Neural cell (in vitro differentiated cells): ENCODE data around the gene GGTLC1. TPM values are rescaled to one million over a fixed set of nuclear protein-coding genes. Genes with fewer than 3 reads are reported as not detected.

Experiments
- H2AFZ ChIP-seq: fragments of 200-600, 300-800 bp; sonication (generic), shearing (Covaris generic); 2 replicates; pipeline ENCODE4 v1.6.0; 2014; ENCODE audit warnings: low read depth, mild to moderate bottlenecking, antibody characterized with exemption, low read length, moderate library complexity
- H3F3A ChIP-seq: fragments of 200-600 bp; shearing (Covaris generic); 2 replicates; pipeline ENCODE4 v1.6.1; 2016; ENCODE audit warnings: mild to moderate bottlenecking, moderate library complexity, mixed read lengths, antibody characterized with exemption, low read length; ENCODE audit not compliant: insufficient read depth, poor library complexity, severe bottlenecking
- H3K27ac ChIP-seq: fragments of 200-600, 300-800 bp; sonication (generic), shearing (Covaris generic); 2 replicates; pipeline ENCODE4 v1.5.1; 2014; ENCODE audit warnings: mild to moderate bottlenecking, low read length, moderate library complexity
- H3K27me3 ChIP-seq: fragments of 300-800, 200-600 bp; sonication (generic), shearing (Covaris generic); 2 replicates; pipeline ENCODE4 v1.6.0; 2014; ENCODE audit warnings: mild to moderate bottlenecking, low read depth, low read length, moderate library complexity; ENCODE audit not compliant: insufficient read depth
- H3K36me3 ChIP-seq: fragments of 300-800, 200-600 bp; sonication (generic), shearing (Covaris generic); 2 replicates; pipeline ENCODE4 v1.5.1; 2014; ENCODE audit warnings: mild to moderate bottlenecking, antibody characterized with exemption, low read length, moderate library complexity; ENCODE audit not compliant: insufficient read depth
- H3K4me2 ChIP-seq: fragments of 300-800, 200-600 bp; sonication (generic), shearing (Covaris generic); 2 replicates; pipeline ENCODE4 v1.6.0; 2014; ENCODE audit warnings: mild to moderate bottlenecking, low read length
- H3K4me3 ChIP-seq: fragments of 300-800, 200-600 bp; sonication (generic), shearing (Covaris generic); 2 replicates; pipeline ENCODE4 v1.5.1; 2014; ENCODE audit warnings: mild to moderate bottlenecking, low read length, moderate library complexity
- H3K79me2 ChIP-seq: fragments of 200-600 bp; shearing (Covaris generic); replicated peaks from 2 replicates; pipeline ENCODE4 v1.6.0; 2014; ENCODE audit warnings: mild to moderate bottlenecking, low read length, moderate library complexity; ENCODE audit not compliant: insufficient read depth
- H3K9ac ChIP-seq: fragments of 300-800, 200-600 bp; sonication (generic), shearing (Covaris generic); 2 replicates; pipeline ENCODE4 v1.6.1; 2016; ENCODE audit warnings: mild to moderate bottlenecking, low read length, mixed read lengths
- H3K9me2 ChIP-seq: fragments of 200-600 bp; shearing (Covaris generic); 2 replicates; pipeline ENCODE4 v1.6.1; 2016; ENCODE audit warnings: mild to moderate bottlenecking, low read length, mixed read lengths; ENCODE audit not compliant: insufficient read depth
- H3K9me3 ChIP-seq: fragments of 200-600, 300-800 bp; sonication (generic), shearing (Covaris generic); 2 replicates; pipeline ENCODE4 v1.6.1; 2016; ENCODE audit warnings: mild to moderate bottlenecking, mixed run types, low read length, moderate library complexity, mixed read lengths
- H4K20me1 ChIP-seq: fragments of 200-600 bp; shearing (Covaris generic); 2 replicates; pipeline ENCODE4 v1.6.1; 2016; ENCODE audit warnings: mild to moderate bottlenecking, mixed run types; ENCODE audit not compliant: insufficient read depth
- CTCF ChIP-seq: fragments of 450-650 bp; IDR thresholded peaks from 2 replicates; pipeline ENCODE4 v1.5.1; 2014; ENCODE audit warnings: antibody characterized with exemption, mild to moderate bottlenecking, moderate library complexity; ENCODE audit not compliant: poor library complexity, severe bottlenecking
- EP300 ChIP-seq: fragments of 450-650 bp; conservative IDR thresholded peaks from 2 replicates; pipeline ENCODE4 v1.6.1; 2014; ENCODE audit warnings: antibody characterized with exemption, mild to moderate bottlenecking, moderate library complexity; ENCODE audit not compliant: poor library complexity, severe bottlenecking
- EZH2 ChIP-seq: fragments of 200-600, 300-800 bp; shearing (Covaris generic), sonication (generic); IDR thresholded peaks from 2 replicates; pipeline ENCODE4 v1.6.1; 2014; ENCODE audit warnings: antibody characterized with exemption, low read length, borderline replicate concordance, mild to moderate bottlenecking; ENCODE audit not compliant: insufficient read depth, poor library complexity, severe bottlenecking
- MXI1 ChIP-seq: fragments of 450-650 bp; conservative IDR thresholded peaks from 2 replicates; pipeline ENCODE4 v1.6.1; 2014; ENCODE audit warnings: antibody characterized with exemption, mild to moderate bottlenecking; ENCODE audit not compliant: poor library complexity, severe bottlenecking
- POLR2AphosphoS5 ChIP-seq: IDR thresholded peaks from 2 replicates; pipeline ENCODE4 v1.6.1; 2012
- RAD21 ChIP-seq: fragments of 450-650 bp; conservative IDR thresholded peaks from 2 replicates; pipeline ENCODE4 v1.6.1; 2014; ENCODE audit warnings: antibody characterized with exemption, mild to moderate bottlenecking, moderate library complexity
- REST ChIP-seq: IDR thresholded peaks from 2 replicates; pipeline ENCODE4 v1.6.1; 2012; ENCODE audit warnings: borderline replicate concordance
- SMC3 ChIP-seq: fragments of 450-650 bp; conservative IDR thresholded peaks from 2 replicates; pipeline ENCODE4 v1.6.1; 2014; ENCODE audit warnings: antibody characterized with exemption, mild to moderate bottlenecking, moderate library complexity; ENCODE audit not compliant: poor library complexity
- TAF1 ChIP-seq: IDR thresholded peaks from 2 replicates; pipeline ENCODE4 v1.6.1; 2012; ENCODE audit warnings: low read depth
- polyA plus RNA-seq: library from polyadenylated mRNA; depleted of rRNA; stranded (reverse); fragments of >200 nt; gene quantifications from 2 replicates; pipeline ENCODE4 v1.2.3, GENCODE V29; 2014

Gene GGTLC1
- polyA plus RNA-seq, 1 donor from 2014 or later = not detected

DNA sequence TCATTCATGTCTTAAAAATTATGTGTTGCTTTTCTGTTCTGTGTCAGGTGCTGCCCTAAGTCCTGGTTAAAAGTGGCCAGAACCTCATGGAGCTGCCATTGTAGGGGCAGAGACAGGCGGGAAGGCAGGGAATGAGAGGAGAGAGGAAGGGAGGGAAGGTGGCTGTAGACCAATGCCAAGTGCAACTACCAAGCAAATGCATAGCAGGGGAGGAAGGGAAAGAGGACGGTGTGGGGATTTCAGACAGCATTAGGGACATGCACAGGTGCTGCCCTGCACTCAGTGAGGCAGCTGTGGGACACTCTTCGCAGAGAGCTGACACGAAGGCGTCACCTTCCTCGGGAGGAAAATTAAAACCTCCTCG, 21.0 kb downstream of the GGTLC1 start:
- Histone ChIP-seq H3K79me2 (no peaks in the 10 kb centered on the region), H3K27ac (no peak overlapping the region), H4K20me1 (no peaks in the 10 kb centered on the region), H3K36me3 (no peaks in the 10 kb centered on the region), H2AFZ (no peak overlapping the region), H3K9me2 (no peaks in the 10 kb centered on the region), H3F3A (no peaks in the 10 kb centered on the region), H3K9me3 (peaks cover 3% of the 10 kb centered on the region), H3K9ac (no peak overlapping the region), H3K4me3 (no peak overlapping the region), H3K27me3 (no peaks in the 10 kb centered on the region), H3K4me2 (no peak overlapping the region)
- no peak for TF ChIP-seq TAF1
- no peak for TF ChIP-seq EZH2
- no peak for TF ChIP-seq MXI1
- TF ChIP-seq CTCF = no peak
- no peak for TF ChIP-seq RAD21
- no peak for TF ChIP-seq EP300
- no peak for TF ChIP-seq REST
- no peak for TF ChIP-seq POLR2AphosphoS5

GRCh38 chr20:23966927-23967615, 21.5 kb downstream of the GGTLC1 start:
- TF ChIP-seq SMC3 = no peak
- TF ChIP-seq CTCF = no peak
- TF ChIP-seq EP300 = no peak
- no peak for TF ChIP-seq TAF1
- no peak for TF ChIP-seq REST
- TF ChIP-seq MXI1 = no peak
- TF ChIP-seq RAD21 = no peak
- no peak for TF ChIP-seq EZH2
- H3K4me2 ChIP-seq = no peak overlapping the region
- H3K9me3 ChIP-seq = peaks cover 3% of the 10 kb centered on the region
- no peaks in the 10 kb centered on the region for H3K27me3 ChIP-seq
- no peaks in the 10 kb centered on the region for H3K9me2 ChIP-seq
- H3F3A ChIP-seq = no peaks in the 10 kb centered on the region
- H4K20me1 ChIP-seq = no peaks in the 10 kb centered on the region
- no peak overlapping the region for H2AFZ ChIP-seq
- H3K9ac ChIP-seq = no peak overlapping the region
- no peak overlapping the region for H3K4me3 ChIP-seq
- no peak overlapping the region for H3K27ac ChIP-seq
- no peaks in the 10 kb centered on the region for H3K36me3 ChIP-seq
- no peaks in the 10 kb centered on the region for H3K79me2 ChIP-seq
